NCI-H524 treated with DMSO at 0.1 percent for 48 hours (cell line): ENCODE results near the gene LRRFIP2.

Source experiments
- DNase-seq: peaks from one replicate; lab custom pipeline; 2025; lab: John Stamatoyannopoulos, UW

The LRRFIP2 gene

GRCh38 chr3:37115446-37115845, 58.9 kb downstream of the LRRFIP2 start:
- DNase-seq: no peak

- DNase-seq: no peak
These were observed 59.9 kb downstream of the LRRFIP2 start for GRCh38 chr3:37114251-37115145.

- DNase-seq: no peak
These were observed 61.4 kb downstream of the LRRFIP2 start for GRCh38 chr3:37112987-37113386.

- DNase-seq: no peak
These were observed 63.2 kb downstream of the LRRFIP2 start for GRCh38 chr3:37111199-37111598.

- DNase-seq: no peak
These were observed 66.5 kb downstream of the LRRFIP2 start for GRCh38 chr3:37107846-37108245.

- DNase-seq: no peak
These were observed 71.1 kb downstream of the LRRFIP2 start for GRCh38 chr3:37103103-37103808.

- DNase-seq: no peak
These were observed 74.0 kb downstream of the LRRFIP2 start for GRCh38 chr3:37100411-37100810.

GRCh38 chr3:37099469-37099868, 74.9 kb downstream of the LRRFIP2 start:
- DNase-seq: no peak

GRCh38 chr3:37098884-37099283, 75.5 kb downstream of the LRRFIP2 start:
- no peak for DNase-seq

GRCh38 chr3:37097776-37098175, 76.6 kb downstream of the LRRFIP2 start:
- DNase-seq: no peak

GRCh38 chr3:37096975-37097374, 77.4 kb downstream of the LRRFIP2 start:
- no peak for DNase-seq

GRCh38 chr3:37096288-37096687, 78.1 kb downstream of the LRRFIP2 start:
- no peak for DNase-seq

- no peak for DNase-seq
These were observed 79.7 kb downstream of the LRRFIP2 start for GRCh38 chr3:37094636-37095035.

- no peak for DNase-seq
These were observed 80.9 kb downstream of the LRRFIP2 start for GRCh38 chr3:37093481-37093880.

GRCh38 chr3:37092484-37092883, 81.9 kb downstream of the LRRFIP2 start:
- no peak for DNase-seq

- DNase-seq: no peak
These were observed 86.5 kb downstream of the LRRFIP2 start for GRCh38 chr3:37087870-37088269.

- no peak for DNase-seq
These were observed 87.5 kb downstream of the LRRFIP2 start for GRCh38 chr3:37086918-37087317.

GRCh38 chr3:37082317-37082716, 92.1 kb downstream of the LRRFIP2 start:
- no peak for DNase-seq

GRCh38 chr3:37075955-37076354, 98.4 kb downstream of the LRRFIP2 start:
- DNase-seq: no peak

- DNase-seq: no peak
These were observed 100.2 kb downstream of the LRRFIP2 start for GRCh38 chr3:37074178-37074577.

GRCh38 chr3:37072892-37073291, 101.5 kb downstream of the LRRFIP2 start:
- DNase-seq: no peak

- no peak for DNase-seq
These were observed 102.5 kb downstream of the LRRFIP2 start for GRCh38 chr3:37071921-37072320.

- DNase-seq: no peak
These were observed 106.4 kb downstream of the LRRFIP2 start for GRCh38 chr3:37068031-37068430.
